ENCODE results near the gene CRYL1.

DNA sequence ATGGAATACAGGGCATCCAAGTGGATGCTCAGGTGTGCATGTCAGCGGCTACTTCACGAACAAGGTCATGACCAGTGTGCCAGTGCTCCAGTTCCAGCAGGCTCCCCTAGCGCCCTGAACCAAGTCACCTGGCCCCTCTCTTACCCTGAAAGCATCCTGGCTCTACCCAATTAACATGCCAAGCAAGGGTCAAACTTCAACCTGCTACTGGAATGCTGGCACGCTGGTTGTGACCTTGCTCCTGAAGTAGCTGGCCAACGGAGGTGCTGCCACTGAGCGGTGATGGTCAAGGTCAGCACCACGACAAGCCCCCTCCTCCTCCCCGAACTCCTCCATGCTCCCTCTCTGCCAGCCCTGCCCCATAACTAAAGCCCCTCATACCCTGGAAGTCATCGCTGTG, 96.0 kb downstream of the CRYL1 start:
- no peak for TF ChIP-seq ZFX (IDR thresholded peaks at IDR 0.05; ENCODE audit: borderline replicate concordance)
- TF ChIP-seq, protein P1, sequence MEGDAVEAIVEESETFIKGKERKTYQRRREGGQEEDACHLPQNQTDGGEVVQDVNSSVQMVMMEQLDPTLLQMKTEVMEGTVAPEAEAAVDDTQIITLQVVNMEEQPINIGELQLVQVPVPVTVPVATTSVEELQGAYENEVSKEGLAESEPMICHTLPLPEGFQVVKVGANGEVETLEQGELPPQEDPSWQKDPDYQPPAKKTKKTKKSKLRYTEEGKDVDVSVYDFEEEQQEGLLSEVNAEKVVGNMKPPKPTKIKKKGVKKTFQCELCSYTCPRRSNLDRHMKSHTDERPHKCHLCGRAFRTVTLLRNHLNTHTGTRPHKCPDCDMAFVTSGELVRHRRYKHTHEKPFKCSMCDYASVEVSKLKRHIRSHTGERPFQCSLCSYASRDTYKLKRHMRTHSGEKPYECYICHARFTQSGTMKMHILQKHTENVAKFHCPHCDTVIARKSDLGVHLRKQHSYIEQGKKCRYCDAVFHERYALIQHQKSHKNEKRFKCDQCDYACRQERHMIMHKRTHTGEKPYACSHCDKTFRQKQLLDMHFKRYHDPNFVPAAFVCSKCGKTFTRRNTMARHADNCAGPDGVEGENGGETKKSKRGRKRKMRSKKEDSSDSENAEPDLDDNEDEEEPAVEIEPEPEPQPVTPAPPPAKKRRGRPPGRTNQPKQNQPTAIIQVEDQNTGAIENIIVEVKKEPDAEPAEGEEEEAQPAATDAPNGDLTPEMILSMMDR (IDR thresholded peaks at IDR 0.05), result no peak
